CD4-positive, alpha-beta T cell treated with Interleukin-15 for 1 hour (primary cell): ENCODE data around the gene CYP4B1.

Experiments used
- DNase-seq: peaks from one replicate; pipeline ENCODE4 v3.0.0-alpha.2; 2020

The CYP4B1 gene

DNA sequence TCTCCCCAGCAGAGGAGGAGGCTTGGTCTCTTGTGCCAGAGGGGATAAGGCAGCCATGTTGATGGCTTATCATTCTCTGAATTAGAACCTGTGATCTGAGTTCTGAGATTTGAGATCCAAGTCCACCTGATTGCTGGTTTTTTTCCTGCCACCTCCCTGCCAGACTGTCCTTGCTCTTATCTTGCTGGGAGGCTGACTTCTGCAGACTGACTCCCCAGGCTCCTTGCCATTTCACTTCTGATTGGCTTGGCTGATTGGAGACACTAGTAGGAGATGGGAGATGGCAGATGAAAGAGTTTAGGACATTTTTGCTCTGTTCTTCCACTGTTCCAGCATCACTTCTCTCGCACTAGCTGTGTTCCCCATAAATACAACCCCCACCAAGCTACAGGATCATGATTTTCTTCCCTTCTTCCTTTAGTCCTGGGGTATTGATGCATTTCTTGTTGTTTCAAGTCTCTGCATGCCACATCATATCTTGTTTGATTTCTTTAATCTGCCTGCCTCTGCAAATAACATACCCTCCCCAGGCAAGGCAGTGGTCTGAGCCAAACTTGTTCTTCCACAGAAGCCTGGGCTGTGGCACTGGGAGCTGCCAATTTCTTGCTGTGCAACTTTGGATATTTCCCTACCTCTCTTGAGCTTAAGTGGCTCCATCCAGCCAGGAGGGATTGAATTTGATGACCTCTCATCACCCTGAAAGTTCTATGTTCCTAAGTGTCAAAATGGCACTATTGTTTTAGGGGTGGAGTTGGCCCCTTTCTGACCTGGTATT is 963 bp upstream of the CYP4B1 start:
- DNase-seq = no peak

DNA sequence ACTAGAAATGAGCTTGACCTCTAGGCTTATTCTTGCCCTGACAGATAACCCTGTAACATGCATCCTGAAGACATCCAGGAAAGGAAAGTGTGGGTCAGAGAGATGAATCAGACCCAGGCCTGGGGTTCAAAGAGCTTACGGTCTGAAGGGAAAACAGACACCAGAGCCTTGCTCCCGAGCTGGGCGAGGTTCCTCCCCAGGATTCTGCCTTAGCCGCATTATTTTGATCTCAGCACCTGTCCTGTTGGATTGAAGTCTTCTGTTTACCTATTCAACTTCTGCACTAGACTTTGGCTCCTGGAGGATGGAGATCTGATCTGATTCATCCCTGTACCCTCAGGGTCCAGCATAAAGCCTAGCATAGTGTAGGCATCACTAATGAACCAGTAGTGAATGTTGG is 1.9 kb downstream of the CYP4B1 start:
- no peak for DNase-seq

DNA sequence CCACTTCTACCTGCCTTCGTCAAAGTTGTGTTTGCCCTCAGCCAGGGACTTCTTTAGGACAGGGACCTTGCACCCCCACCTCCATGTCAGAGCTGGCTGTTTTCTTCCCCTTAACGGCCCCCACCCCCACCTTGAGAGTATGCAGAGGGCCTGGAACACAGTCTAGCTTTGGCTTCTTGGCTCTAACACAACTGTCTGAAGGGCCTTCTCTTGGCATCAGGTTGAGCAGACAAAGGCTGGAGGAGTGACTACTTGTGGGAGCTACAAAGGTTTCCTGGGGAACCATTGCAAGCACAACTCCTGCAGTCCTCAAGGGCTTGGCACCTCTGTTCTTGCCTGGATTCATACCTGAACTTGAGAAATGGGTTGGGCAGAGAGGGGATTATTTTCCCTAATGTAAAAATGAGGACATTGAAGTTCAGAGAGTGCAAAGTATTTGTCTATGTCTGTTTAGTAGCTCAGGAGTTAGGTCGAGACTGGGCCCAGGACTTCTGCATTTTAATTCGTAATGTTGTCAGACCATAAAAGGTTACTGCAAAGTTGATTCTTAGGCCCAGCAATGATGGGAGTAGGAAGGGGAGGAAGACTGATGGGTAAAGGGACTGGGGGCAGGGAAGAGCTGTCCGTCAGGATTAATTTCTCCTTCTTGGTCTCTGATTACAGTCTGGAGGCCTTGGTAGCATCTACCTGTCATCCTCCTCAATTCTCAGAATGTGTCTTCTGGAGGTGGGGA is 2.6 kb downstream of the CYP4B1 start:
- no peak for DNase-seq

DNA sequence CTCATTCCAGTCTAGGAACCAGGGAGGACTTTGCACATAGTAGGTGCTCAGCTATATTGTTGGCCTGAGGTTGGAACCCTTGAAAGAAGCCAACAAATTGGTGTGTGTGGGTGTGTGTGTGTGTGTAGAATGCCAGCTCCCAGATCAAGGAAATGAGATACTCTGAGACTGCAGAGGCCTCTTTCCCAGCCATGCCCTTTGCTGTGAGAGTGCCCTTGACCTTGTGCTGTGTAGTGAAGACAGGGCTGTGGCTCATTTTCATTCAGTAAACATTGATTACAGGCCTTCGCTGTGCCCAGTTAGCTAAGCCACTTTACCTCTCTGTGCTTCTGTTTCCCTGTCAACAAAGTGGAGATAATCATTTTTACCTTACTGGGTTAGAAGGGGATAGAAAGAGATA is 3.2 kb downstream of the CYP4B1 start:
- DNase-seq = no peak

DNA sequence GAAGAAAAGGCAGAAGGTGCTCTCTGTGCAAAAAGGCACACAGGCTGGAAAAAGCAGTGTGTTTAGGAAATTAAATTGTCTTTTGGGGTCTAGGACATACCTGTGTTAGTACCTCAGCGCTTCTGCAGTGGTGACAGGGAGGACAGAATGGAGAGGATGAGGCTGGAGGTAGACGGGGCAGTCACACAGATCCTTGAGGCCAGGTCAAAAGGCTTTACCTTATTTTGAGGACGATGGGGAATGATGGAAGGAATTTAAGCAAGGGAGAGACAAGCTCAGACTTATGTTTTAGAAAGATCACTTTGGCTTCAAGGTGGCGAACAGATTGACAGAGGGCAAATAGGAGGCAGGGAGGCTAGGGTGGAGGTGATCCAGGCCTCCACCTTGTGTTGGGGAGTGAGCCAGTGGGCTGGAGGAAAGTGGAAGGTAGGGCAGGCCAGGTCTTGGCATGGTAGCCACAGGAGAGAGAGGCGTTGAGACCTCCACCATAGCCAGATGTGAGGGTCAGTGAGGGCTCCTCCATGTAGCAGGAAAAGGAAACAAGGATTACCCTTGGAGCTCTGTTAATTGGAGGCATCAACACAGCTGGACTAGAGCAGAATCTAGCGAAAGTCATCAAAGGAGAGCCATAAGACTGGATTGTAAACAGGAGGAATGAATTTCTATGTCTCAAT is 4.2 kb downstream of the CYP4B1 start:
- DNase-seq = no peak

DNA sequence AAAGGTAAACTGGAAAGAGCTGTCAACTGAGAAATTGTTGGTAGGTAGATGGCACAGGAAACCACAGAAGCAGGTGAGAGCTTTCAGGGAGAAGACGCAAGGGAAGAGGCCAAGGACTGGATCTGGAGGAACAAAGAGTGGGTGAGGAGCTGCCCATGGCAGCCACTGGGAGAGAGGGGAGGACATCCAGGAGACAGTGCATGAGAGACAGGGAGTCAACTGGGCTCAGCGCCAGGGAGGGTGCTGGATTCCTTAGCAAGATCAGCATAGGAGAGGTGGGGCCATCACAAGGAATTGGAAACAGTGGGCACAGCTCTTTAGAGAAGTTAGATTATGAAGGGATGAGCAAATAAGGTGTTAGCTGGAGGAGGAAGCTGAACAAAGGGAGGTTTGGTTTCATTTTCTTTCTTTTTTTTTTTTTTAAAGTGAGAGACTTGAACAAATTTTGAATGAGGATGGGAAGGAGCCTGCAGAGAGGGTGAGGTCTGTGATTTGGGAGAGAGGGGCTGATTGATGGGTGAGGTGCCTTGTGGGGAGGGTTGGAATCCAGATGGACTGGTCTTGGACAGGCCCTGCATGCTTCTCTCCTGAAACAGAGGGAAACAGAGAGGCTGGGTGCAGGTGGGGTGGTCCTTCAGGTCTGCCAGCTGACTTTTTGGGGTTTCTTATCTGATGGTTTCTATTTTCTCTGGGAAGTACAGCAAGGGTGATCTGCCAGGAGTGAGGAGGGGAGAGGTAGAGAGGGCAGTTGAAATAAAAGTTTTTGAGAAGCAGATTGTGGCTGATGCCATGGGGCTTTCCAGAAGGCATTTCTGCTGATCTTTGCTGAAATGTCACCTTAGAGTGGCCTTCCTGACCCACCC is 5.4 kb downstream of the CYP4B1 start:
- no peak for DNase-seq

DNA sequence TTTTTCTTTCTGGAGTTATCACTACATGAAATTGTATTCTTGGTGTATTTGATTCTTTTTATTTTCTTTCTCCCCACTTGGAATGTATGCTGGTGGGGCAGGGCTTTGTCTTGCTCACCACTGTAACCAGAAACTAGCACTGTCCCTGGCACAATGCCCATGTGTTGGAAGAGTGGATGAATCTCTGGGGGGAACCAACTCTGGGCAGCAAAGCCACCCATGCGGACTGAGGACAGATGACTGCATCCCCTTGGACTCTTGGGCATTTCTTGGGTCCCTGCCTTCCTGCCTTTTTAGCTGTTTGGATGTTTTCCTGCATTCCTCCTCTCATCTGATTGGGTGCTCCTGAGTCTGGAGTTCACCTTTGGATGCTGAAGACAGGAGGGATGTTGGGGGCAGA is 6.1 kb downstream of the CYP4B1 start:
- DNase-seq = no peak

DNA sequence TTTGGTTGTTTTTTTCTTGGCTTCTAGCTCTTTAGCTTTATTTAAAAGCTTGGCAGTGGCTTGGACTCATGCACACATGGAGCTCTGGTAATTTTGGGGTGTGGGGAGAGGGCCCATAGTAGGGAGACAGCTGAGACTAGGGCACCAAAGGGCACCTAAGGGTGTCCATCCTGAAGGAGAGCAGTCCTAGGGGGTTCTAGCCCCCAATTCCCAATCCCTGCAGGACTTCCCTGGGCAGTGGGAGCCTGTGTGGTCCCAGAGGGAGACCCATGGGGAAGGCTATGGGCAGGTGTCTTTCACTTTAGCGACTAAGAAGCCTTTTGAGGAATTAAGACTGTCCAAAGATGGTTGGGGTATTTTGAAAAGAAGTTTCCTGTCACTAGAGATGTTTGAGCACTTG is 6.9 kb downstream of the CYP4B1 start:
- DNase-seq = no peak

DNA sequence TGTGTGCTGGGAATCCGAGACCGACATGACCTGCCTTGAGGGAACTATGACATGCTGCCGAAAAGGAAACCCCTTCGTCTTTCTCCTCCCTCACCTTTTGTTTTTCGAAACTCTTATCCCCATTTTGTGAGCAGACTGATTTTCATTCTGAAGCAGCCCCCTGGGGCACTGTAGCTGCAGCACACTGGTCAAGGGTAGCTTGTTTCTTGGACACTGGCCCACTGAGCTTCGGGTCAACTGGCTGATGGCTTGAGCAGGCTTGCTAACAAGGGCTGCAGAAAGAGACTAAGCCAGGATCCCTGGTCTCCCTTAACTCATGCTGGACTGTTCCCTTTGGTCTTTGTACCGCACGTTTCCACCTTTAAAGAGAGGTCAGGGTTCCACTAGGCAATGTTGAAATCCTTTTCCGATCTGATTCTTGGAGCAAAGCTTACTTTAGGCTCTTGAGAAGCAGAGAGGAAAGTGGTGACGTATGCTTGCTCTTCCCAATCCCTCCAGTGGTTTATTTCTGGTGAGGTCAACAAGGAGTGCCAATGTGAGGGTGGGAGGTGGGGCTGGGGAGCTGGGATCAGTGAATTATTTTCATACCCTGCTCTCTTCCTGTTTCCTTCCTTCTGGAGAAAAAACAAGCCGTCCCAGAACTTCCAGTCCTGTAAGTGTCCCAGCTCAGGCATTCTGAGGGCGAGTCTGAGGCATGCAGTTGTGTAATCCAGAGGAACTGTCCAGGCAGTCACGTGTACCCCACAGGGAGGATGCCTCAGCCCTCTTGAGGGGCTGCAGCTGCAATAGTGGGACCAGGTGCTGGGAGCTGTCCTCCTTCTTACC is 7.6 kb downstream of the CYP4B1 start:
- DNase-seq = no peak

DNA sequence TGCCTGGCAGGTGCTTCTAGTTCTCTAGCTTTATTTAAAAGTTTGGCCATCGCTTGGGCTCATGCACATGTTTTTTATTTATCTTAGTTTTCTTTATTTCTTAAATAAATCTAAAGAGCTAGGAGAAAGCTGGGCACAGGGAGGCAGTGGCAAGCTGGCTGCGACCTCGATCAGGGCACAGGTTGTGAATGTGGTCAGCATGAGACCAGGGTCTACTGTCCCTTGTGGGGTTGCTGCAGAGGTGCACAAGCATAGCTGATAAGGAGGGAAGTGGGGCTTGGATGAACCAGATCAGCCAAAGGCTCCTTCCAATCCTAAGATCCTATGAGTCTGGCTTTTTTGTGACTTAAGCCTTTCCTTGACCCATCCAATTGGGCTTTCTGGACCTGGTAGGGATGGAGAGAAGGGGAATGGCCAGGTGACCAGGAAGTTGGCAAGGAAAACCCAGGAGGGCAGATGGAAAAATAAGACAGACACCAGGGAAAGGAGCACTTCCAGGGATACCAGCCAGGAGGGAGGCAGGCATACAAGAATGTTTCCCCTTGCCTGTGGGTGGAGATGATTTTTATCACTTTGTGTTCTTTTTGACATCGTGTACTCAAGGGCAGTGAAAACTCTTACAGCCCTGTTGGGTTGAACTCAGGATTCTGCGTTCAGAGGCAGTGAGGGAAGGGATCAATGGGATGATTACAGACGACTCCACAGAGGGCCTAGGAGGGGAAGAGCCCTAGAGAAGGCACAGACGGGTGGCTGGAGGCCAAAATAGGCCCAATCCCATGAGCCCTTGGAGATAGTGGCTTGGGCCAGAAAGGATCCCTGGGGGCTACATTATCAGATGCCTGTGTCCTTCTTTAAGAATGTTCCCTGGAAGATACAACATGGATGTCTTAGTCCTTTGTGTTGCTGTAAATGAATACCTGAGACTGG is 8.5 kb downstream of the CYP4B1 start:
- DNase-seq = no peak

DNA sequence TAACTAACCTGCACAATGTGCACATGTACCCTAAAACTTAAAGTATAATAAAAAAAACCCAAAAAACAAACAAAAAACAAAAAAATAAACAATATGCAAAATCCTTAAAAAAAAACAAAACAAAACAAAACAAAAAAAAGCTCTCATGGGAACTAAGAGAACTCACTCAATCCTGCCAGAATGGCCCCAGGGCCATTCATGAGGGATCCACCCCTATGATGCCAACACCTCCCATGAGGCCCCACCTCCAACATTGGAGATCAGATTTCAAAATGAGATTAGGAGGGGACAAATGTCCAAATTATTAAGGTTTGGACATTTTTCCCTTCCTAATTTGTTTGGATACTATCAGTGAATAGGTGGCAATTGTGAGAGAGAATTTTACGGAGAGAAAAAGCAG is 10.2 kb downstream of the CYP4B1 start:
- DNase-seq = no peak

DNA sequence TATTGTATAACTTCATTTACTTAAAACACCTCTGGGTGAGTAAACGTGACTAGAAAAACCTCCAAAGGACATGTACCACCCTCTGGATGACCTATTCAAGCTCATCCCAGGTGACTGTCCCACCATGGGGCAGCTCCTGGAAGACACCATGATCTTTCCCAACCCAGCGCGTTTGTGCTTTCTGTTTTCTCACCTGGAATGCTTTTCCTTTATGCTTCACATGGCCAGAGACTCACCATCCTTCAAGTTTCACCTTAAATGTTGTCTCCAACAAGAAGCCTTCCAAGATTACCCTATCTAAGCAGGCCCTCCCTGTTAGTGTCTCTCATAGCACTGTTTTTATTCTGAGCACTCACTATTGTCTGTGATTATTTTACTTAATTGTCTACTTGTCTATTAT is 11.1 kb downstream of the CYP4B1 start:
- DNase-seq = no peak

DNA sequence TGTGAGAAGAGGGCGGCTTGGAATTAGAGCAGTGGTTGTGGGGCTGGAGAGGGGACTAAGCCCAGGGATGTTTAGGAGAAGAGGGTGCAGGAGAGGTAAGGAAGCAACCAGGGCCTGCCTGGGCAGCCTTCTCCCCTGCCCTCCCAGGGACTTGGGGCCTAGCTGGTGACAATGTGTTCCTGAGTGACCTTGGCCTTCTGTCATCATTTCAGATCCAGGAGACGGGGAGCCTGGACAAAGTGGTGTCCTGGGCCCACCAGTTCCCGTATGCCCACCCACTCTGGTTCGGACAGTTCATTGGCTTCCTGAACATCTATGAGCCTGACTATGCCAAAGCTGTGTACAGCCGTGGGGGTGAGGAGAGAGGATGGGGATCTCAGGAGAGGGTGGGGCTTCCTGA is 11.8 kb downstream of the CYP4B1 start:
- no peak for DNase-seq

DNA sequence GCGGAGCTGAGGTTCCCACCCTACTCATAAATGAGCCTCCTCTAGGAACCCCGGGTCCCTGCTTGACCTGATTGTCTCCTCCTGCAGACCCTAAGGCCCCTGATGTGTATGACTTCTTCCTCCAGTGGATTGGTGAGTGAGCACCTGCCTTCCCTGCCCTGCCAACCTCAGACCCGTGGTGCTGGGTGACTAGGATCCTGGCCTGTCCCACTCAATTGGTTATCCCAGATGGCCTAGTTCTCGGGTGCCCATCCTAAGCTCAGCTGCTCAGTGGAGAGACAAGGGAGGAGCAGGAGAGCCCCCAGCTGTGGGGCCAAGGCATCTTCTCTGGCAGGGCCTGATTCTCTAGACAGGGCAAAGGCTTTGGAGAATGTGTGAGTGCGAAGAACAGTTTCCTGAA is 12.2 kb downstream of the CYP4B1 start:
- no peak for DNase-seq

DNA sequence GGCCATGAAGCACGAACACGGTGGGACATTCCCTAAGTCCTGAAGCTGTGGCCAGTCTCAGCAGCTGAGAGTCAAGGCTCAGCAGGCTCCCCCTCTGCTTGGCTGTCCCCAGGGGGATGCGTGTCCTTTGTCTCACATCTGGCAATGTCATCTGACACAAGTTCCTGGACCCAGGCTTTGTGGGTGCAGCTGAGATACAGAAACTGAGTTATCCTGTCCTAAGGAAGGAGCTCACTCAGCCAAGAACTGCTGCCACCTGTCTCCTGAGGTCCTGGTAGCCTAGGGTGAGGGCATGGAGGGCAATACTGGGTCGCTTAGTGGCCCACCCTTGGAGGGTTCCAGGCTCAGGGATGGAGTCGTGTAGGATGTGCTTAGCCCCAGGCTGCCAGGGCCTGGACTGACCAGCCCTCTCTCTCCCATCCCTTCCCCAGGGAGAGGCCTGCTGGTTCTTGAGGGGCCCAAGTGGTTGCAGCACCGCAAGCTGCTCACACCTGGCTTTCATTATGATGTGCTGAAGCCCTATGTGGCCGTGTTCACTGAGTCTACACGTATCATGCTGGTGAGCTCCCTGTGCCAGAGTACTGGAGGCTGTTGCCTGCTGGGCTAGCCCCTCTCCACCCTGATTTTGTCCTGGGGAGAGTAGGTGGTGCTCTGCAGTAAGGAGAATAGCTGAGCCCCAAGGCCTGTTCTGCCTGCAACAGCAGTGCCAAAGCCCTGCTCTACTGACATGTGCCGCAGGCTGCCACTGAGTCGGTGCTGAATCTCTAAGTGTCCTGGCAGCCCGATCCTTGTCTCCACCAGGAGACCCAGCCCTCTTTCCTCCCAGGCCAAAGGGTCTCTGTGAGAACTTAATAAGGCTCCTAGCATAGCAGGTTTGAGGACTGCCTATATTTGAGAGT is 13.5 kb downstream of the CYP4B1 start:
- no peak for DNase-seq

DNA sequence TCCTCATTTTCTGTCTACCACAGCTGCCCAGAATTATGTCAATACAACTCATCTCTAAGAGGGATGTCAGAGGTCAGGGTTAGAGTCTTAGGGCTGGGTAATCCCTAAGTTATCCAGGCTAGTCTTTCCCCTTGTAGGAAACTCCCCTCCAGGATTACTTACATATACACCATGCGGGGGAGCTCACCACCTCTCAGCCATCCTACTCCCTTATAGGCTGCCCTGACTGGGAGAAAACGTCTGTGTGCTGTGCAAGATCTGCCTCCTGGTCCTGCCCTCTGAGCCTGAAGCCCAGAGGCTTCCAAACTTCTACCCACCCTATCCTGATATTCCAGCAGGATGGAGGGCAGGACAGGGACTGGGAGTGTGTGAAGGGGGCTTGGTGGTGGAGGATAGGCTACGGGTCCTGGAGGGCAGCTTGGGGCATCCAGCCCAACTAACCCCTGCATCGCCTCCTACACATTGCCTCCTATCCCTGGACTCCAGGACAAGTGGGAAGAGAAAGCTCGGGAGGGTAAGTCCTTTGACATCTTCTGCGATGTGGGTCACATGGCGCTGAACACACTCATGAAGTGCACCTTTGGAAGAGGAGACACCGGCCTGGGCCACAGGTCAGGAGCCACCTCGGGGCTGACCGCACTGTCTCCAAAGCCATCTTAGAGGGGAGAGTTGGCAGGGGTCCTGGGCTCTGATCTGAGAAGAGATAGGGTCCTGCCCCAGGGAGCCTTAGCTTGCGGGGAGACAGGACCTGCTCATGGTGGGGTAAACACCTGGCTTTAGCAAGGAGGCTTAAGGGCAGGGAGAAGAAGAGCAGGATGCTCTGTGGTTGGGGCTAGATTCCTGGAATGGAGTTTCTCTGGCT is 14.4 kb downstream of the CYP4B1 start:
- no peak for DNase-seq

DNA sequence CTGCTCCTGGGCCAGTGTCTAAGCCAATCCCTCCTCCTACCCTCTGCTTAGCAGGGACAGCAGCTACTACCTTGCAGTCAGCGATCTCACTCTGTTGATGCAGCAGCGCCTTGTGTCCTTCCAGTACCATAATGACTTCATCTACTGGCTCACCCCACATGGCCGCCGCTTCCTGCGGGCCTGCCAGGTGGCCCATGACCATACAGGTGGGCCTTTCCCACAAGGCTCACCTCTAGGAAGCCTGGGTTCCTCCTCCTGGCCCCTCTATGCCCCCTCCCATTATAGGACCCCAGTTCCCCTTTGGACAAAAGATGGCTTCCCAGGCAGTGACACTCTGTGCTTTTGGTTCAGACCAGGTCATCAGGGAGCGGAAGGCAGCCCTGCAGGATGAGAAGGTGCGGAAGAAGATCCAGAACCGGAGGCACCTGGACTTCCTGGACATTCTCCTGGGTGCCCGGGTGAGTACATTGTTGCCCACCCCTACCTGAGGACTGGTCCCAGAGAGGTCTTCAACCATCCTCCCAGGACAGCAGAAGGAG is 15.1 kb downstream of the CYP4B1 start:
- no peak for DNase-seq

DNA sequence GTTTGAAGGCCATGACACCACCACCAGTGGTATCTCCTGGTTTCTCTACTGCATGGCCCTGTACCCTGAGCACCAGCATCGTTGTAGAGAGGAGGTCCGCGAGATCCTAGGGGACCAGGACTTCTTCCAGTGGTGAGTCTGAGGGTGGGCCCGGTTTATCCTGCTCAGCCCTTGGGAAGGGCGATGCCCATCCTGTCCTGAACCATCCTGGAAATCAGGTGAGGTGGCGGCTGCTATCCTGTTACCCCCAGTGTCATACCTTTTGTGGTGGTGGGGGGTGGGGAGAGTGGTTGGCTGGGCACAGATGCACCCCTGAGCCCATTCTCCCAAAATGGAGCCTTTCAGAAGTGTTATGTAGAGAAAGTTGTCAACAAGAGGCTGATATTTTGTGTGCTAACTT is 16.3 kb downstream of the CYP4B1 start:
- DNase-seq = no peak

DNA sequence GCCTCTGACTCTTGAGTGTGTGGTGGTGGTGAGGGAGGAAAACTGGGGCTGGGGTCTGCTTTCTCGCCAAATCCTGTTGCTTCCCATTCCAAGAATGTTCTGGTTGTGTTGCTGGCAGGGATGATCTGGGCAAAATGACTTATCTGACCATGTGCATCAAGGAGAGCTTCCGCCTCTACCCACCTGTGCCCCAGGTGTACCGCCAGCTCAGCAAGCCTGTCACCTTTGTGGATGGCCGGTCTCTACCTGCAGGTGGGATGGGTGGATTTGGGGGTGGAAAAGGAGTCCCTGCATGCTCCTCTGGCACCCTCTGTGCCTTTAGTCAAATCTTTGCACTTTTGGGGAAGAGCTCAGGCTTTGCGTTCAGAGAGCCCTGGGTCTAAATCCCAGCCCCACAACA is 18.1 kb downstream of the CYP4B1 start:
- DNase-seq = no peak
